Fibroblast of the conjunctiva (primary cell): ENCODE data around the gene NPAS3.

ENCODE experiments used
- DNase-seq: peaks from one replicate; pipeline ENCODE4 v3.0.0-alpha.2; 2010; ENCODE audit warnings: low read depth

Gene NPAS3

DNA sequence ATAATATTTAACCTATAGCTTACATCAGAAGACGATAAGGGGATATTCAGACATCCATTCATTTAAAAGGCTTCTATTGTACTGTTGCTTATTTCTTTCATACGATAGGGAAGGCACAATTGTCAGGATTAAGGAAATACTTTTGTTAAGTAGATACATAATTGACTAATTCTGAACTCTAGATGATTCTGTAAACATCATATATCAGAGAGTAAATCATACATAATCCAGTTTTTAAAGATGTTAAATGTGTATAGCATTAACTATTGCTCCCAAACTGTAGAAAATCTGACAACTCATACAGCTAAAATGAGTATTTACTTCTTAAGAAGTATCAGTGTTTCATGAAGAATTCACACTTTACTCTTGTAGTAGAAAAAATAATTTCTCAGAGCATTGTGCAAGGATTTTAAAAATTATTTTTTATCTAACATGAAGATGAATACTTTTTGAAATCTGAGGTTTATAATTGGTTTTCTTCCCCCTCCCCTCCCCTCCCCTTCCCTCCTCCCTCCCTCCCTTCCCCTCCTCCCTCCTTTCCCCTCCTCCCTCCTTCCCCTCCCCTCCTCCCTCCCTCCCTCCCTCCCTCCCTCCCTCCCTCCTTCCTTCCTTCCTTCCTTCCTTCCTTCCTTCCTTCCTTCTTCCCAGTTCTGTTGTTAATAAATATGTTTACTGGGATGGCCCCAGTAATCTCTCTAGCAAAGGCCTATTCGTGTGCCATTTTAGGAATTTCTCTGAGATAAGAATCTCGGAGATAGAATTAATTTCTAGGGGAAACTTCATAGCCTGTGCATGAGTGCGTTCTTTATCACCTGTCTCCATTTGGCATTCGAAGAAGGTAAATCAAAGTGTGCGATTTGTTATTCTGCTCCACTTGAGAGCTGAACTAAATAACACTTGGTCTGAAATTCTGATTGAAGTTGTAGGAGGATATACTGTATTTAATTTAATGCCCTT, 2.3 kb downstream of the NPAS3 start:
- no peak for DNase-seq

DNA sequence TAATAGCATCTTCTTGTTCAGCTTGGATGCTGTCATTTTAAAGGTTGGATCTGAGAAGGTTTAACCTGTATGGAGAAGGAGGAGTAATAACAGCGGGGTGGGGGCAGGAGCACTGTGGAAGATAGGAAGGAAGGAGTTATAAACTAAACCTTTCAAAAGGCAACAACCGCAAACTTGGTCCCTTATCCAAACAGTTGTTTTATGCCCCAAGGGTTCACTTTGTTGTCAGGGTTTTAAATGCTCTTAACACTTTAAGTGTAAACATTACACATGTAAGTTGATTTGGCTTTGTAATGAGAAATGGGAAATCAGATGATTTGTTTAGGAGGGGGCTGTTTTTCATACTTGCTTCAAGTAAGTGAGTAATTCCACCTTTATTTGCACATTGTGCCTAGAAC, 3.0 kb downstream of the NPAS3 start:
- DNase-seq = no peak

DNA sequence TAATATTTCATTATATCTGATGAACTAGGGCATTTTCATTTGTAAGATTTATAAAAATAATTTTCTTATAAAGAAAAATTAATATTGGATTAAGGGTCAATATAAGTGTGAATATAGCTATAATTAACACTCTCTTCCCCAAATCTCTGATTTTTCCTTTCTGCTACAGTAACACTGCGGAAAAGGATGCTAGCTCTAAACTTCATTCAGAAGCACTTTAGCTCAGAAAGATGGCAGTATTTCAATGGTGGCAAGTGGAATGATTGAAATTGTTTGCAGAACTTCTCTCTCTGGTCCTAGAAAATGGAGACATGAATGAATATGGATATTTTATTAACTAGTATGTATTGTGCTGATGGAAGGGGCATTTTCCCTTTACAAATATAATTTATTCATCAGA, 8.4 kb downstream of the NPAS3 start:
- DNase-seq = no peak

DNA sequence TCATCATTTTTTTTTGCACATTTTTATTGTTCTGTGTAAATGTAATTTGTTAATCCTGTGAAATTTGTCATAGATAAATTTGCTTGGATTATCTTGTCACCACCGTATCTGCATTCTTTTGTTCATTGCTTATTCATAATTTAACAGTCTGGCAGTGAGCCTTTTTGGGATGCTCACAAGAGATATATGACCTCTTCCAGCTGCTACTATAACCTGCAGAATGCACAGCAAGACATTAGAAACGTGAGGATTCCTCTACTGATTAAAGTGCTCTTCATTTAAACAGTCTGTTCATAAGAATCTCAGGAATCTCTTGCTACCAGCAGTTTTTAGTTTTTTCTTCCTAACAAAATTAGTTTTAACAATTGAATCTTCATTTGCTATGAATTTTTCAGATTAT, 9.1 kb downstream of the NPAS3 start:
- DNase-seq = no peak

DNA sequence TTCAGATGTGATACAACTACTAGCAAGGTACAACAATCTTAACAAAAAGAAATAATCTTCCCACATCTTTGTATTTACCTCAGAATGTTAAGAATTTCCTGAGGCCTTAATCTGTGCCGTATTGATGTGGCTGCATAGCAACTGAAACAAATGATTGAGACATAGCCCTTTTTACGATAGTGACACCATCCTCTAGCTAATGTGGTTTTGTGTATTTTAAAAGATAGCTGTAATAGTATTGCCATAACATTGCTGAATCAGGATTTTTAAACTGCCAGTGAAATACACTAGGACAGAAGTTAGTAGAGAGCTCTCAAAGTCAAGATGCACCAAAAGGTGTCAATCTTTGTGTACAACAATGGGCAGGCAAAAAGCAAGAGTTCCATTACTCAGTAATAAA, 11.9 kb downstream of the NPAS3 start:
- no peak for DNase-seq

DNA sequence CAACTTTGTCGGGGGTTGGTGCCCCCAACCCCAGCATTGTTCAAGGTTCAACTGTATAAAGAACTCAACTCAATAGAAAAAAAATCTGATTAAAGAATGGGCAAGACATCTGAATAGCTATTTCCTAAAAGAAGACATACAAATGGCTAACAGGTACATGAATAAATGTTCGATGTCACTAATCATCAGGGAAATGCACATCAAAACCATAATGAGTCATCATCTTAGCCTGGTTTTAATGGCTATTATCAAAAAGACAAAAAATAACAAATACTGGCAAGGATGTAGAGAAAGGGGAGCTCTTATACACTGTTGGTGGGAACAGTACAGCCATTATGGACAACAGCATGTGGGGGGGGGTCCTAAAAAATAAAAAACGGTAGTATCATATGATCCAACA, 28.7 kb downstream of the NPAS3 start:
- no peak for DNase-seq

DNA sequence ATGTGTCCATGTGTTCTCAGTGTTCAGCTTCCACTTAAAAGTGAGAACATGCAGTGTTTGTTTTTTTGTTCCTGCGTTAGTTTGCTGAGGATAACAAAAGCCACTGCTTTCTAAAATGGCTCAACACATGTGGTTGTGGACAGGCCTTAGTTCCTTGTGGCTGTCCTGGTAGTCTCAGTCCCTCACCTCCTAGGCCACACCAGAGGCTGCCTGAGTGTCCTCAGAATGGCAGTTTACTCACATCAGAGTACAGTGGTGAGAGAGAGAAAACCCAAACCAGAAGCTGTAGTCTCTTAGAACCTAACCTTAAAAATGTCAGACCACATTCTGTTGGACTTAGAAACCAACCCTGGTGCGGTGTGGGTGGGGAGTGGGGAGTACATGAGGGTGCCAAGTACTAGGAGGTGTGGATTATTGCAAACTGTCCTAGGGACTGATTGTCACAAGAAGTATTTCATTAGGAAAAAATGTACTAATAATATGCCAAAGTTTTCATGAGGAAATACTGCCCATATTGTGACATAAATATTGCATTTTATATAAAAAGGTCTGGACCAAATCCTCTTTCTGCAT, 30.4 kb downstream of the NPAS3 start:
- no peak for DNase-seq

DNA sequence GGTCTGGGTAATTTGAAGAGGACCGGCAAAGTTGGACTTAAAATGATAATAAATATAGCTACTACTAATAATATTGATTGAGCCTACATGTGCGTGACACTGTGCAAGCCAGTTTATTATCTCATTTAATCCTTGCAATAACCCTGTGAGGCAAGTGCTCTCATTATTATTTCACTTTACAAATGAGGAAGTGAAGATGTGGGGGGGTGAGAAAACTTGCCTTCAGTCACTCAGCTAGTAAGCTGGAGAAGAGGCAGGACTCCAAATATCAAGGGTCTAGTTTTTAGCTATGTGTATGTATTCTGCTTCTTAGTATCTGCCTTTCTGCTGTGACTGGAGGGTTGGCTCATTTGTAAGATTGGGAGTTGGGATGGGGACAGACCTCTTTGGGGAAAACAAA, 39.2 kb downstream of the NPAS3 start:
- no peak for DNase-seq

DNA sequence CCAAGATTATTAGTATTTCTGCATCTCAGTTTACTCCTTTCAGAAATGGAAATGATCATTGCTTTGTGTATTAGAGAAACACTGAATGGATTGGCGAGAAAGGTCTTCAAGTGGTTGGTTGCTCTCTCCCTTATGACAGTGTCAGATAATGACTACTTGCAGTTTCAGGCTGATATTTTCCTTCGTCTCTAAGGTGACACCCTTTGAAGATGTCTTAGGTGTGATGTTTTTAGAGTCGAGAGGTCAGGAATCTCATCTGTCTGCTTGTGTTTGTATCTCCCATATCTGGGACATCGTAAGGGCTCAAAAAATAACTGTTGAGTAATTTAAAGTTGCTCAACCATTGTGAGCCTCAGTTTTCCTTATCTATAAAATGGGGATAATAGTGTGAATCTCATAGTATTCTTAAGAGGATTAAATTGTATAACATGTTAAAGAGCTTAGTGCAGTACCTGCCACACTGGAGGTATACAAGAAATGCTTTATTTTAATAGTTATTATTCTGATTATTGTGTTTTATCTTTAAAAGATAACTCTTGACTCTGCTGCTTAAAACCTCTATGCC, 40.1 kb downstream of the NPAS3 start:
- no peak for DNase-seq

DNA sequence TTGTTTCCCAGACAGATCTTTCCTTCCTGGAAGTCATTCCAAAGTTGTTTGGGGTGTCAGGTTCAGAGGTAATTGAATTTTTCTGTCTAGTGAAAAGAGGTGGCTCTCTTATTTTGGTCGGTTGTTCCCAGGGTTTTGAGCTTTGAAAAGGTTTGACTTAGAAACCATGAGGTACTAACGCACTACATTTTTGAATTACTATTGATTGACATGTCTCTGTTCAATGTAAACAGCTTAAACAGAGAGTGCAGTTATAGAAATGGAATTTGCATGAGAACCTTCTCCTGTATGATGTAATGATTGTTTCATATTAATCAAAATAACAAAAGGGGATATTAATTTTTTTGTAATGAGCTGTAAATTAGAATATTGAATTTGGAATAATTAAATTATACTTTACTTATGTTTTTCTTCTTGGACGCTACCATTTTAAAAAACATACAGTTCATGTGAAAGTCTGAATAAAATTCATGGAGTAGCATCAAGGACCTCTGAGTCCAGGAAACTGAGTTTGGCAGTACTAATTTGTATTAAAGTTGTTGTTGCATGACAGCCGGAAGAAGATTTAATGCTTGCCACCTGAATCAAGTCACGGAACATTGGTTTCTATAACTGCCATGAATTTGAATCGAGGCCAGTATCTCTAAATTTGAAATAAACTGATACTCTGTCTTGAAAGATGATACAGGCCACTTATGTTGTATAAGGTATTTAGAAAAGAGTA, 41.7 kb downstream of the NPAS3 start:
- DNase-seq = no peak

DNA sequence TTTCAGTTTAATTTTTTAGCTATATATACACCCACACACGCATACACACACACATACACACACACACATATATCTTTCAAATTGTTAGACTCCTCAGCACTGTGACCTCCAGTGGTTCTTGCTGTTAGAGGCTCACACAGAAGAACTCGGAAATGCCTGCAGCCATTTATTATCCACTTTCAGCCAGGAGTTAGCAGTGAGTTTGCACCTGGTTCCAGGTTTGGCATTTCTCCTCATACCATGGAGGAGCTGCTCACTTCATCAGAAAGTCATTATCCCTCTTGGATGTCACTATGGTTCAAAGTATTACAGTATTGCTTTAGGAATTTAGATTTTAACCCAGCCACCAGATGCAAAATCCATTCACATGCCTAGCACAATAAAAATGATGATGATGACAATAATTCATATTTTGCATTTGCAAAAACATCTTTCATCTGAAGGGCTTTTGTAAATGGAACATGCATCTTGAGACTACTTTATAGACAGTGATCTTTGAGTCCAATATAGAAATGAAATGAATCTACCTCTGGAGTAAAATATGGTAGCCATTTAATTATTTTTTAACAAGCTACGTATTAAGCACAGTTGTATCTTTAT, 42.3 kb downstream of the NPAS3 start:
- no peak for DNase-seq

DNA sequence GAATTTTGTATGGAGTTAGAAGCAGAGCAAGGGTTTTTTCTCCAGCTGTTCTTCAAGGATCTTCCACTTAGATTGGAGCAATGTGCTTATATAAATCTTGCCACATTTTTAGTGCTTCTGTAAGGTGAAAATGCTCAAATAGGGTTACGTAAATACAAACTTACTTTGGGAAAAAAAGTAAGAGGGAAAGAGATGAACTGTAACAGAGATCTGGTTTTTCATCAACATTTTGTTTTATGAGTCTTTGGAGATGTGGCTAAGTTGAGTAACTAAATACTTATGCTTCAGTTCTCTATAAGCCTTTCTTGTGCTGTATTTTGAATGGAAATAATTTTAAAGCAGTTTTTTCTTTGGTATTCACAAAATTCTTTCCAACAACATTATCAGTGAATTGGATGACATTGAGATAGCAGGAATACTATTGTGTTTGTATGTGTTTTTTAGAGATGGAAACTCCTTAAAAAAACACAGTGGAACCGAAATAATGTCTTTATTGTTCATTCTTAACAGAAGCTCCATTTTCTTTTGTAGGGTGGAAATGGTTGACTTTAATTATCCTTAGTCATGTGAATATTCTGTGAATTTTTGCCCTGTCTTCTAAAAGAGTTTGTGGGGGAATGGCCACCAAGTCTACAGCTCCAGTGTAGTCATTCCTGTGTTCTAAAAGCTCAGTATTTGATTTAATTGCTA, 45.7 kb downstream of the NPAS3 start:
- no peak for DNase-seq

DNA sequence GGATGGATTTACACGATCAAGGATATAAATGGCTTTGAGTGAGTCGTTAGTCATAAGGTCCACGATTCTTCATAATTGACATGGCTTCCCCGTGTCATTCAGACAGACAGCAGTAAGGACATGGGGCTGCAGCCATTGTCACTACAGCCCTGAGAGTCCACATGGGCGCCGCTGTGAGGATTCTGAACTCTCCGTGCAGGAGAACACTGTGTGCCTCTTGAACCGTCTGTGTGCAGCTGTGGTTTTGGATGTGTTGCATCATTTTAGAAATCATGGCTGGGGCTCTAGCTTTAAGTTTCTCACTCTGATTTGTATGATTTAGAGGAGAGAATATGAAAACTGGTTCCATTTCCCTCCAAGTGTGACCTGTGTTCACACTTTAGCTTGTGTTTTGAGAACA, 47.2 kb downstream of the NPAS3 start:
- no peak for DNase-seq

DNA sequence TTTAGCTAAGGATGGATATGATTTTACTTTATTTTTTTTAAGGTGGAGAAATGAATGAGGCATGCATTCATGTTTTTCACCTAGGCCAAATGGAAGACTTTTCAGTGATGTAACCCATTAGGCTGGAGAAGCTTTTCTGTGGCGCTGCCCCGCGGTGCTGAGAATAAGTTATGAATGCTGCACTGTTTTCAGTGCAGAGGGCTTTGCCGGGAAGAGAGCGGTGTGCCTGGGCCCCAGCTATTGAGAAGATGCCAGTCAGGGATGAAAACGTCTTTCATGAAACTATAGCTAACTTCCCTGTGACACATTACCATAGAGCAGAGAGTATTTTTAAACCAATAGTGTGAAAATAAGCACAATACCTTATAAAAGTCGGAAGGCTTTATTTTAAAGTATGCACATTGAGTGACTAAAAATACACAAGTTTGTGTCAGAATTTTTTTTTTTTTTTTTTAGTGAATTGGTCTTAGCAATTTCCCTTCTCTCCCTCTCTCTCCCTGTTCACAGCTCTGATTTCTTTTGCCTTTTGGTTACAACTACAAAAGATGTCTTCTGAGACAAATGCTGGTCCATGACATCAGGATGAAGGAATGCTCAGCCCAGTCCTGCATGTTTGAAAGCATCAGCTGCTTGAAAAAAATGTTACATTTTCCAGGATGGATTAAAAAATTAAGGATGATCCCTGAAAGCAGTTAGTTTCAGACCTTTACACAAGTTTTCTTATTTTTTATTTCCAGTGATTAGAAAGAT, 48.3 kb downstream of the NPAS3 start:
- DNase-seq = peak; percentile 5

DNA sequence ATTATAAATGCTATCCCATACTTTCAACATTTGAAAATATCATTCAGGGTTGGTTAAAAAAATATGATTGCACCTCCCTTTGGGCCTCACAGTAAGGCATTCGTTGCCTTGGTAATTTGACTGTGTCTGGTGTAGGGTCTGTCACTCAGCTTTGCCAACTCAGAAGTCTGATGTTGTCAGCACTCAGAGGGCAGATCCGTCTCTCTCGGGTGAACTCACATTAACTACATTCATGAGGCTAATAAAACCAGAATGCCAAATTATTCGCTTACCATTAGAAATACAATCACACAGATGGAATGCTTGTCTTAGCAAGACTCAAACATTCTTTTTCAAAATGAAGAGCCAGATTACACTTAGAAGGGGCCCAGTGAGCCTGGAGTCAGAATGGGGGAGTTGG, 53.0 kb downstream of the NPAS3 start:
- DNase-seq = no peak

DNA sequence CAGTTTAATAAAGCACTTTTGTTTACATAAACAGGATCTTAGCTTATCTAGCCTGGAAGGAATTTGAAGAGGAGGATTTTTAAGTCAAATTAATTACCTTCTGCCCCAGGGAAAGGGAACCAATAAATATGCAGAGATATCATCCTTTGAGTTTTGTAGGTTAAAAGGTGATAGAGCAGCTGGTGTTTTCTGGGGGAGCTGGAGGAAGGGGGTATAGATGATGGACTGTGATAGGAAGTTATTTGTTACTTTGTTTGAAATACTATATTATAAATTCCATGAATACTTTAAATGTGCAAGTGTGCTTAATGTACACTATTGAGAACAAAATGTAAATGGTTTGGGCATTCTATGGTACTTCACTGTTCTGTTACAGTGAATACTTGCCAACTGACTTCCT, 55.2 kb downstream of the NPAS3 start:
- DNase-seq = no peak

DNA sequence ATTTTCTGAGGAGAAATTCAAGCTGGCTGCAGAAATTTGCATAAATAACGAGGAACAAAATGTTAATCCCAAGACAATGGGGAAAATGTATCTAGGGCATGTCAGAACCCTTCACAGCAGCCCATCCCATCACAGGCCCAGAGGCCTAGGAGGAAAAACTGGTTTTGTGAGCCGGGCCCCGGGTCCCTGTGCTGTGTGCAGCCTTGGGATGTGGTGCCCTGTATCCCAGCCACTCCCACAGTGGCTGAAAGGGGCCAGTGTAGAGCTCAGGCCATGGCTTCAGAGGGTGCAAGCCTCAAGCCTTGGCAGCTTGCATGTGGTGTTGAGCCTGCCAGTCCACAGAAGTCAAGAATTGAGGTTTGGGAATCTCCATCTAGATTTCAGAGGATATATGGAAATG, 57.7 kb downstream of the NPAS3 start:
- DNase-seq = no peak

DNA sequence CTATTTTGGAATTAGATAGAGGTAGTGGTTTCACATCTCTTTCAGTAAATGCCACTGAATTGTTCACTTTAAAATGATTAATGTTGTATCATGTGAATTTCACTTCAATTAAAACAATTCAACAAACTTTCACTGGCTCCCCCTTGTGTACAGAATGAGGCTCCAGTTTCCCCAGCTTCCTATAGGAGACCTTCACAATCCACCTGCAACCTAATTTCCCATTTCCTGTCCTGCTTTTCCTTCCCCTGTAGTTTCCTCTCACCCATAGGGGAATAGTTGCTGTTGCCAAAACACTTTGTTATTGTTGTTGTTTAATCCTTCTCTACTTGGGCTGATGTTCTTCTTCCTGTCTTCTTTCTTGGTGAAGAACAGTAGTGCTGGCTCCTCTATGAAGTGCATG, 59.8 kb downstream of the NPAS3 start:
- DNase-seq = no peak

DNA sequence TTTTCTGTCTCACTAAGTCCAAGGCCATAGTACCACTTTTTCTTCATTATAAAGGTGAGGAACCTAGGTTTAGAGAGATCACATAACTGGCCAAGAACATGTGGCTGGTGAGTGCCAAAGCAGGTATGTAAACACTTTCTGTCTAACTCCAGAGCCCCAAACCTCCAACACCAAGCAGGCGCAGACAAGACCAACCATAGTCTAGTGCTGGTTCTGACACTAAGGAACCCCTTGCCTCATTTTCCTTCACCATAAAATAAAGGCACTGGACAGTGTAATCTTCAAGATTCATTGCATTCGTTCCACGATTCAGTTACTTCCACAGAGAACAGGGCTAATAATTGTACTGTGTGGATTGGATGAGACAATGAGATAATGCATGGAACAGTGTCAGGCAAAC, 71.0 kb downstream of the NPAS3 start:
- no peak for DNase-seq

DNA sequence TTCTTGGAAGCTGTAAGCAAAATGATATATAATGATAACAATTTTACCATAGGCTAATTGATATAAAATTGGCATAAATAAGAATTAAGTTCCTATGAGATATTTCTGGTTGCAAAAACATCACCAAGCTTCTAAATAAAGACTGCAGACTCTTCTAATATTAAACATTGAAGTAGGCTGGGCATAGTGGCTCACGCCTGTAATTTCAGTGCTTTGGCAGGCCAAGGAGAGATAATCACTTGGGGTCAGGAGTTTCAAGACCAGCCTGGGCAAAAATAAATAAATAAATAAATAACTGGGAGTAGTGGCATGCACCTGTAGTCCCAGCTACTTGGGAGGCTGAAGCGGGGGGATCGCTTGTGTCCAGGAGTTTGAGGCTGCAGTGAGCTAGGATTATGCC, 71.8 kb downstream of the NPAS3 start:
- DNase-seq = no peak

DNA sequence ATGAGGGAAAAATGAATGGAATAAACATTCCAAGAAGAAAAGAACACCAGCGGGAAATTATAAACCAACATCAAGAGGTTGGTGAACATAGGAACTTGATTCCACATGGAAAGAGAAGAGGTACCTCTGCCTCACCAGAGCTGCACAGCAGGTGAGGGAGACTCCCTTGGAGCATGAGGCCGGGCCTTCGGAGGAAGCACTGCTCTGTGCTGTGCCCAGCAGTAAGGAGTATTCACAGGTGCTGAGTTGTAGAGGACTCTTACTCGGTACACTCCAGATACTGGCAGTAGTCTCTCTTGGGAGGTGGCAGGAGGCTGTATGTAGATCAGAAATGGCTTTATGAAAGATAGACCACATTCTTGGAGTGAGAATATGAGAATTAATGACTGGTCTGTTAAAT, 76.0 kb downstream of the NPAS3 start:
- DNase-seq = no peak
